NOMO-1 treated with DMSO at 0.1 percent for 48 hours (cell line): ENCODE measurements around the gene AFF1.
"Not testable (repeated sequence)": the region's sequence is repeated elsewhere in the genome, so short reads cannot be mapped to it uniquely, and the experiment has no call there.

Experiments used
- DNase-seq: peaks from one replicate; lab custom pipeline; 2025; ENCODE audit not compliant: unreplicated experiment; lab: John Stamatoyannopoulos, UW

Gene AFF1

GRCh38 chr4:87052615-87053014, 117.8 kb downstream of the AFF1 start:
- no peak for DNase-seq

DNA sequence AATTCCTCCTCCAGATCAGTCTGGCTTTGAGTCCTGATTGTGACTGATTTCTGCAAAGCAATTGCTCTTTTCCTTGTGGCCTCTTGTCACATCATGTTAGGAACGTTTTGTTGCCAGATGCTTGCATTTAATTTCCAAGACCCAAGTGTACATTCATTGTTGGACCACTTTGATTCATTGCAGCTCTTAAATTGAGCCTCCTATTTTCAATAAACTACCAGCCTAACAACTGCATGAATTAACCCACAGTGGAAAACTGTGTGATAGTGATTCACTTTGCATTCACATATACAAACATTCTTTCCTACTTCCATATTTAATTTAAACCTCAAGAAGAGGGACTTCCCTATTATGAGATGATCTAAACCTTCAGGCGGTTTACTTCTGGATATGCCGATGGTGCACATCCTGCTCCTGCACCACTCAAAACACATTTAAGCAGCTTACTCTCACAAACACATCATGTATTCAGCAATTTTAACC, 118.4 kb downstream of the AFF1 start:
- peak; percentile 61 for DNase-seq

DNA sequence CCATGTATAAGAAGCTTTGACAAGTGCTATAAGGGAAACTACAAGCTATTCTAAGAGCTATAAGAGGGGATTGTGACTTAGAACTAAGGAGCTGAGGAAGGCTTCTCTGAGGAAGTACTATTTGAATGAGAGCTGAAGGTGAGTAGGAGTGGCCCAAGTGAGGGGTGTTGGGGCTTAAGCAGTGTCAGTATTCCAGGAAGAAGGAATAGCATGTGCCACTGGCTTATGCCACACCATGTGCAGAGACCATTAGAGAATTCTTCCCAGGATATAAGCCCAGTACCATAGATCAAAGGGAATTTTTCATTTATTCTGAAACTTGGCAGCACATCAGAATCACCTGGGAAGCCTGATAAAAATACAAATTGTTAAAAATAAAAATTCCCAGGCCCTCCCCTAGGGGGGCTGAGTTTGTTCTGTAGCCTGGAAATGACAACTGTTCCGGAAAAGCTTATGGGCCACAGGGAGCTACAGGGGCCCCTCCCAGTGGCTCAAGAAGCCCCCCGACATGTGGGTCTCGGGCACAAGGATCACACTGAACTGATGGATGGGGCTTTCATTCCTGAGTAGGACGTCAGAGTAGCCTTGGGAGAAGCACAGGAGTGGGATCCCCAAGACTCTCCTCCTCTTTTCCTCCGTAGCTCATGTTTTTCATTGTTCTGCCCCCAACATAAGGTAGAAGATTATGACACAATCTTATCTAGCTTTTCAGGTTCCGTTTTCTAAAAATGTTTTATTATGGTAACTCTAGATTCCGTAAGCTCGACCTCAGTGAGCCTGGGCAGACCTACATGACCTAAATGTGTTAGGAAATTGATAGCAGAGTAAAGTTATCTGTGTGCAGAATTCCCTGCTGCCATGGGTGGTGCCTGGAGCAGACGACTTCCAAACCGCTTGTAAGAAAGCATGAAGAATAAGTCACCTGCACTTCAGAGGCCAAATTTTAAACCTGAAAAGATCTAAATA, 119.3 kb downstream of the AFF1 start:
- DNase-seq: peak; percentile 83

- no peak for DNase-seq
Observed at GRCh38 chr4:87054900-87055299, 120.1 kb downstream of the AFF1 start.

DNA sequence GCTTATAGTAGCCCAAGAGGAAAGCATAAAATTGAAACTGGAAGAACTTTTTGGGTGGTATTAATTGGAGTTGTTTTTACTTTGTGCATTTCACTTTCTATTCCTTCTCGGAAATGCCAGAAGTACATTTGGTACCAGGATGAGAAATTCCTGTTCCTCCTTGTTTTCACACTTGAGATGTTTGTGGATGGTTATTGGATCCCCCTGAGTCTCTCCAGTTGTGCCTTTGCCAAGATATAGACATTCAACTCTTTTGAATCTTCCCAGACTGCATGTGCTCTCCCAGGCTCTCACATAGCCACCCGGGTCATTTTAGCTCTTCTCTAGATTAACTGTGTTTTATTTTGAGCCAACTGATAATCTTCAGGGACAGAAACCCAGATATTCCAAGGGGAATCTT, 120.5 kb downstream of the AFF1 start:
- no peak for DNase-seq

- no peak for DNase-seq
Observed at GRCh38 chr4:87056881-87057280, 122.1 kb downstream of the AFF1 start.

DNA sequence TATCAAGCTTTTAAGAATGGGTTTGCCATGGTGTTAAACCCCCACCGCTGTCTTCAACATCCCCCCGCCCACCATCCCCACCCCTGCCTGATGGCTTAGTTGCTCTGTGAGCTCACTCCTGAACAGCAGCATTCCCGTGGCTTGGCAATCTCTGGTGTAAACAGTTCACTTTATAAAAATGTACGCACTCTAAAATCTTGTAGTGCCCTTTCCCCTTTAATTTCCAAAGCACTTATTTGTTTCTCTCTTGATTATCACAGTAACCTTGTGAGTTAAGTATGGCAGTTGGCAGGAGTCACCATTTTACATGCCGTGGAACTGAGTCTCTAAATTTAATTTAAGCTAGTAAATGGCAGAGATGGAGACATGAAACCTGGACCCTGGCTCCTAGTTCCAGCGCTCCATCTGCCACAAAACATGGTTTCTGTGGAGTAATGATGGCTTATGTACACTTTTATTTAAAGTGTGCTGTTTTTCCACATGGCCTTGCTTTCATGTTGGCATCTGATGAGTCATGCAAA, 123.1 kb downstream of the AFF1 start:
- no peak for DNase-seq

DNA sequence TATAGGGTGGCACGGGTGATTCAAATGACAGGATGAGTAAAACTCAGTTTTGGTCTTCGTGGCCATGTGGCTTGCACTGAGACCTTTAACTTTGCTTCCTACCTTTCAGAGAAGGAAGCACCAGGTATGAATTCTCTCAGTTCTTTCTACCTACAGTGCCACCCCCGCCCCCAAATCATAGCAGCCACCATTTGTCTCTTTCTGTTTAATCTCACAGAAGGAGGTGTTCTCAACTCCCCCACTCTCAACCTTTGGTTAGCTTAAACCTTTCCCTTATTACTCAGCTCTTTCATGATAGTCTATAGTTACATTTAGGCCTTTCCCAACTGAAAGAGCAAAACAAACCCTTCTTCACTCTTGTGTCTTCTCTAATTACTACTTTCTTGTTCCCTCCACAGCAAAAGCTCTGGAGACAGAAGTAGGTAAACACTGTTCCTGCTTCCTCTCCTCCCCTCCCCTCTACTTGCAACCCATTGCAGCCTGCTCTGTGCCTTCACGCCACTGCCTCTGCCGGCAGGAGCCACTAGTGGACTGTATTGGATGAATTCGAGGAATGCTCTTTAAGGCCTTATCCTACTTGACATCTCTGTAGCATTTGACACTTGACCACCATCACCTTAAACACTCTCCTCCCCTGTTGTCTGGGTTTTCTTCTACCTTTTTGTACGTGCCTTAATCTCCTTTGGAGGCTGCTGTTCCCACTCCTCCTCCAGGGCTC, 123.7 kb downstream of the AFF1 start:
- no peak for DNase-seq

- DNase-seq: no peak
Observed at GRCh38 chr4:87060957-87061356, 126.1 kb downstream of the AFF1 start.

DNA sequence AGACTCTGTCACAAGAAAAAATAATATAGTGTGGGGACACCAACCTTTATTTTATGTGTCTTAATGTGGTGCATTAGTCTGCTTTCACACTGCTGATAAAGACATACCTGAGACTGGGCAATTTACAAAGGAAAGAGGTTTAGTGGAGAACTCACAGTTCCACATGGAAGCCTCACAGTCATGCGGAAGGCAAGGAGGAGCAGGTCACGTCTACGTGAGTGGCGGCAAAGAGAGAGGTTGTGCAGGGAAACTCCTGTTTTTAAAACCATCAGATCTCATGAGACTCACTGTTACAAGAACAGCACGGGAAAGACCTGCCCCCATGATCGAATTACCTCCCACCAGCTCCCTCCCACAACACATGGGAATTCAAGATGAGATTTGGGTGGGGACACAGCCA, 130.2 kb downstream of the AFF1 start:
- no peak for DNase-seq

DNA sequence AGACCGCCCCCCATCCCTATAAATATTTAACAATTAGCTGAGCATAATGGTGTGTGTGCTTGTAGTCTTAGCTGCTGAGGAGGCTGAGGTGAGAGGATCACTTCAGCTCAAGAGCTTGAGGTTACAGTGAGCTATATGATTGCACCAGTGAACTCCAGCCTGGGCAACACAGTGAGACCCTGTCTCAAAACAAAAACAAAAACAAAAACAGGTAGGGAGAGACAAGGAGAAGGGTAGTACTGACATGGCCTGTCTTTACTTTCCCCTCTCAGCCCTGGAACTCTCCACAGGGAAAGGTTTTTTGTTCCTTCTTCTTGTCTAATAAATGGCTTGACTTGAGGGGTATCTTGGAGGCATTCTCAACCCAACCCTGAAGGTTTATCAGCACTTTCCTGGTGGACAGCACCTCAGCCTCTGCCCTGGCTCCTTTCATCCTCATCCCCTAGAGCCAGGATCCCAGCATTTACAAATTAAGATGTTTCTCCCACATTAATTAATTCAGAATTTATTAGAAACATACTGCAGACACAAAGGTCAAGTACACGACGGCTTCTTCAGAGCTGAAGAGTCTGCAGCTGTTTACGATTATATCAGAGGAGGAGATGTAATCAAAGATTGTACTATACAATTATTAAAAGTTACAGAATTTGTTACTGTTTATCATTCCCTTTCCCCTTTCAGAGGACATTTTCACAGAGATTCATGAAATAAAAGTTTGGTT, 131.8 kb downstream of the AFF1 start:
- no peak for DNase-seq

GRCh38 chr4:87067124-87067885, 132.5 kb downstream of the AFF1 start:
- no peak for DNase-seq

- DNase-seq: no peak
Observed at GRCh38 chr4:87068583-87069021, 133.8 kb downstream of the AFF1 start.

DNA sequence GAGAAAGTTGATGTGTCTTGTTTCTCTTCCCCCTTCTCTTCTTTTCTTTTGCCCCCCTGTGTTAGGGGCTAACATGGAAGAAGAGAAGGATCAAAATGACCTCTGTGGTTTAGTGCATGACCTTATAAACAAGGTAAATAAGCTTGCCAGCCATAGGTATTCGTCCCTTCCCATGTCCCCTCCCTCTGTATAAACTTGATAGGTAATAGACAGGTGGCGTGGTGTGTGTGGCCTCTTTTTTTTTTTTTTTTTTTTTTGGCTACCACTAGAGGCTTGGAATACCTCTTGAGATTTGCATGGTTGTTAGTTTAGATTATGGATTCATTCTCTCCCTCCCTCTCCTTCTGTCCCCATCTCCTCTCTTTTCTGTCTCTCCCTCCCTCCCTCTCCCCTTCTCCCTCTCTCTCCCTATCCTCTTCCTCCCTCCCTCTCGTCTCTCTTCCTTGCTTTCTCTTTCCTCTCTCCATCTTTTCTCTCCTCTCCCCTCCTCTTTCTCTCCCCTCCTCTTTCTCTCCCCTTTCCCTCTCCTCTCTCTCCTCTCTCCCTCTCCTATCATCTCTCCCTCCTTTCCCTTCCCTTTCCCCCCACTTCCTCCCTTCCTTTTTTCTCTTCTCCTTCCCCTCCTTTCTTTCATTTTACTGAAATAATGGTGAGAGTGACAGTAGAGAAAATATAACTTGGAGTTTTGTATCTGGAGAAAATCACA, 134.4 kb downstream of the AFF1 start:
- DNase-seq: no peak

DNA sequence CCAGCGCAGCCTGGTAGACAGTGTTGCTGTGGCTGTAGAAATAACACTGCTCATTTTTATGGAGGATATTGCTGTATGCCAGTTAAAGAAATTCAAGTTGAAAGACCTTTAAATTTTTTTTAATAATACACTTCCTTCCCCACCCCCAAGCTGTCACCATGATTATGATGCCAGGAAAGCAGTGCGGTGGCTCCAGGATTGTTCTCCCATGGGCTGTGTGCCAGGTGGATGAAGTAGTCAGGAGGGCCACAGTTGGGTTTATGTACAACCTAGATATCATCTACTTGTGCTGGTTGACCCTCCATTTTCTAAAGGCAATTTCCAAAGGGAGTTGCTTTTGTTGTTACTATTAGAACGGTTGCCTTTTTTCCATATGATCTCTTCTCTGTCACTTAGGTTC, 136.6 kb downstream of the AFF1 start:
- DNase-seq: no peak

DNA sequence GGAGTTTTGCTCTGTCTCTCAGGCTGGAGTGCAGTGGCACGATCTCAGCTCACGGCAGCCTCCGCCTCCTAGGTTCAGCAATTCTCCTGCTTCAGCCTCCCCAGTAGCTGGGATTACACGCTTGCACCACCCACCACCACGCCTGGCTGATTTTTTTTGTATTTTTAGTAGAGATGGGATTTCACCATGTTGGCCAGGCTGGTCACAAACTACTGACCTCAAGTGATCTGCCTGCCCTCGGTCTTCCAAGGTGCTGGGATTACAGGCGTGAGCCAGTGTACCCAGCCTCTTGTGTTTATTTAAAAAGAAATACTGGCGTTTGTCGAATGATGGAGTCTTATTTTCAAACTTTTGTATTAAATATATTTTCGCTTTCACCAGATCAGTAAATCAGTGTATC, 137.7 kb downstream of the AFF1 start:
- not testable (repeated sequence) for DNase-seq

- DNase-seq: no peak
Observed at GRCh38 chr4:87073199-87074120, 138.6 kb downstream of the AFF1 start.

GRCh38 chr4:87074121-87074488, 139.3 kb downstream of the AFF1 start:
- no peak for DNase-seq

DNA sequence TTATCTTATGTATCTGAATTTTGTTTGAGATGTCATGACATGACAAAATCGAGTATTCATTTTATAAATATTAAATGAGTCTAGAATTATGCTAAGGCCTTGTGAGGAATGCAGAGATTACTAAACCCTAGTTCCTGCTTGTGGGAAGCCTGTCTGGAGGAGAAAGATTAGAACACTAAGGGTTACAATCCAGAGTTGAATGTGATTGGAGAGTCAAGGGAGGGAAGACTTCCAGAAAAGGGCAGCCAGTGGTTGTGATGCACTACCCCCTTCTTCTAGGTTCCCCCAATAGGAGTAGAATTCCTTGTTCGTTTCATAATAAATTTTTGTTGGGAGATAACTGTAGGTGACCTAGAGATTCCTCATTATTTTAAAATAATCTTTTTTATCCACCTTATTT, 141.1 kb downstream of the AFF1 start:
- no peak for DNase-seq
